ENCODE data around the gene ARSK. TPM values are rescaled to one million over a fixed set of nuclear protein-coding genes. Genes with fewer than 3 reads are reported as not detected.
"Not testable (repeated sequence)": the region's sequence is repeated elsewhere in the genome, so short reads cannot be mapped to it uniquely, and the experiment has no call there.

ARSK gene
- total RNA-seq, 1 experiment from 2014 or later = 11.4 TPM

DNA sequence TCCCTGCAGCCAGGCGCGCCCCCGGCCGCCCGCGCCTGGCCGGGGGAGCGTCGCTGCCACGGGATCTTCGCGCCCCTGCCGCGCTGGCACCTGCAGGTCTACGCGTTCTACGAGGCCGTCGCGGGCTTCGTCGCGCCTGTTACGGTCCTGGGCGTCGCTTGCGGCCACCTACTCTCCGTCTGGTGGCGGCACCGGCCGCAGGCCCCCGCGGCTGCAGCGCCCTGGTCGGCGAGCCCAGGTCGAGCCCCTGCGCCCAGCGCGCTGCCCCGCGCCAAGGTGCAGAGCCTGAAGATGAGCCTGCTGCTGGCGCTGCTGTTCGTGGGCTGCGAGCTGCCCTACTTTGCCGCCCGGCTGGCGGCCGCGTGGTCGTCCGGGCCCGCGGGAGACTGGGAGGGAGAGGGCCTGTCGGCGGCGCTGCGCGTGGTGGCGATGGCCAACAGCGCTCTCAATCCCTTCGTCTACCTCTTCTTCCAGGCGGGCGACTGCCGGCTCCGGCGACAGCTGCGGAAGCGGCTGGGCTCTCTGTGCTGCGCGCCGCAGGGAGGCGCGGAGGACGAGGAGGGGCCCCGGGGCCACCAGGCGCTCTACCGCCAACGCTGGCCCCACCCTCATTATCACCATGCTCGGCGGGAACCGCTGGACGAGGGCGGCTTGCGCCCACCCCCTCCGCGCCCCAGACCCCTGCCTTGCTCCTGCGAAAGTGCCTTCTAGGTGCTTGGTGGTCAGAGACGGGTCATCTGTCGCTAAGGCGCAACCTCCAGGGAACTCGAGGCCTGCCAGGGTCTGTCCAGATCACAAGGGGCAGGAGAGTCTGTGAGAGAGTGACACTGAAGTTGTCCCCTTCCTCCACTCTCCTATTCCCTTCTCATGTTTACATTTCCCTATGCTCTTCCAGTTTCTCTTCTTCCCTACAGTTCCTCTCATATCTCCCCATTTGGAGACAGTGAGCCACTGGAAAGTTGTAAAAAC, 66.3 kb downstream of the ARSK start:
- peak; percentile 10 for DNase-seq (ENCODE audit: low read depth)

DNA sequence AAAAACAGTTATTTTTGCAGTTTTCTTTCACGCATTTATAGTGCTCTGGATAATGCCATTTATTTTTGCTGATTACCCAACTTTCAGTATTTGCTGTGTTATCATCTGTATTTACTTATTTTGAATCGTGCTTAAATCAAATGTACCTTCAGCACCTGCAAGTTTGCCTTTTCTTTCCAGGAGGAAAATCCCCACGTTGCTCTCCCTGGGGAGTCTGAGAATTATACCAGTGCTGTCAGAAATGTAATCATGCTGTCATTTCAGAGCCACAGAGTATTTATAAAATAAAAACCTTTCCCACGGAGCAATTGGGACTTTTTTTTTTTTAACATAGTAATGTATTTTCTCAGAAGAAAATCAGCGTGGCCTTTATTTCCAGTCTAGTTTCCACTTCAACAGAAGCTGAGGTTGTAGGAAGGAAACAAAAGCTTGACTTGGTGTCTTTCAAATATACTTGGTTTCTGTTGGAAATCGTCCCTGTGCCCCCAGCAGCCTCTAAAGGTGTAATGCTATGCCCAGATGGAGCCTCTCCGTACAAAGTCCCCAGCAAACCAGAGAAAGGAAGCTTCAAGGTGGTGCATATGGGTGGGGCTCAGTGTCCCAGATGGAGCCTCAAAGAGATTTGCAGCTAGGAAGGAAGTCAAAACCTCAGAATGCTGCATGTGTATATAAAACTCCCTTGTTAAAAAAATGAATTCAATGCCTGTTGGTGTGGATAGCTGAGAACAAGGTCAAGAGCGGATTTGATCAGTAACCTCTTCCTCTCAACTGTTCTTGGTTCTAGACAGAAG, 67.1 kb downstream of the ARSK start:
- DNase-seq (ENCODE audit: low read depth) = no peak

- DNase-seq (ENCODE audit: low read depth) = no peak
Measured at GRCh38 chr5:95623706-95624105, 68.8 kb downstream of the ARSK start.

DNA sequence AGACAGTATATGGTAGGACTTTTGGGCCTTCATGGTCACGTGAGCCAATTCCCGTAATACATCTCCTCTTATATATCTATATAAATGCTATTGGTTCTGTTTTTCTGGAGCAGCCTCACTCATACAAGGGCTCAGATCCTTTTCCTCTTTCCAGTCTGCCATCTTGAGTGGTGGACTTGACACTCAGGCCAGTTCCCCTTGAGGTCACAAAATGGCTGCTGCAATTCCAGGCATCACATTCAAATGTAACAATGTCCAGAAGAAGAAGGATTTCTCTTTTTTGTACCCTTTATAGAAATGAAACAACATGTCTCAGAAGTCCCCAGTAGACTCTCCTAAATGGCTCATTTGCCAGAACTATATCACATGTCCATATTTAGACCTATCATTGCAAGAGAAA, 69.5 kb downstream of the ARSK start:
- DNase-seq (ENCODE audit: low read depth) = no peak

DNA sequence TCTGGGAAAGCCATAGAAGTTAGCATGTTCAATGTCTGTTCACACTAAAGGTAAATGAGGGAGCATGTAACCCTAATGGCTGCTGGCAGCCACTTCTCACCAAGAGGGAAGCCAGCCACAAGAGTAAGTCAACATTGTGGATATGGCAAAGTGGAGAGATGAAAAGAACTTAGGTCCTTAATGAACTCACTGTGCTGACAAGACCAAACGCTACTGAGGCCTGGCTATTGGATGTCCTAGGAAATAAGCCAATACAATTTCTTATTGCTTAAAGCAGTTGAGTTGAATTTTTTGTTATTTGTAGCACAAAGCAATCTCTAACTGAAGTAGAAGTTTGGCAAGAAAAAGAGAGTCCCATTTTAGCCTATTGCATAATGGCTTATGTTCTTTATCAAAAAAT, 71.8 kb downstream of the ARSK start:
- DNase-seq (ENCODE audit: low read depth) = no peak

DNA sequence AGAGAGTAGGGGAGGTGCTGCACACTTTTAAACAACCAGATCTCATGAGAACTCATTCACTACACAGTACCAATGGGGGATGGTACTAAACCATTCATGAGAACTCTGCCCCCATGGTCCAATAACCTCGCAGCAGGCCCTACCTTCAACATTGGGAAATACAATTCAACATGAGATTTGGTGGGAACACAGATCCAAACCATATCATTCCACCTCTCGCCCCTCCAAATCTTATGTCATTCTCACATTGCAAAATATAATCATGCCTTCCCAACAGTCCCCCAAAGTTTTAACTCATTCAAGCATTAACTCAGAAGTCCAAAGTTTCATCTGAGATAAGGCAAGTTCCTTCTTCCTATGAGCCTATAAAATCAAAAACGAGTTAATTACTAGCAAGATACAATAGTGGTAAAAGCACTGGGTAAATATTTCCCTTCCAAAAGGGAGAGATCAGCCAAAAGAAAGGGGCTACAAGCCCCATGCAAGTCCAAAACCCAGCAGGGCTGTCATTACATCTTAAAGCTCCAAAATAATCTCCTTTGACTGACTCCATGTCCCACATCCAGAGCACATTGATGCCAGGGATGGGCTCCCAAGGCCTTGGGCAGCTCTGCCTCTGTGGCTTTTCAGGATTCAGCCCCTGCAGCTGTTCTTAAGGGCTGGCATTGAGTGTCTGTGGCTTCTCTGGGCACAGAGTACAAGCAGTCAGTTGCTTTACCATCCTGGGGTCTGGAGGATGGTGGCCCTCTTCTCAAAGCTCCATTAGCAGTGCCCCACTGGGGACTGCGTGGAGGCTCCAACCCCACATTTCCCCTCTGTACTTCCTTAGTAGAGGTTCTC, 73.3 kb downstream of the ARSK start:
- DNase-seq (ENCODE audit: low read depth) = no peak

- DNase-seq (ENCODE audit: low read depth) = no peak
Measured at GRCh38 chr5:95628933-95629332, 74.0 kb downstream of the ARSK start.

- DNase-seq (ENCODE audit: low read depth) = no peak
Measured at GRCh38 chr5:95630394-95630917, 75.6 kb downstream of the ARSK start.

GRCh38 chr5:95631255-95631958, 76.5 kb downstream of the ARSK start:
- peak; percentile 77 for DNase-seq (ENCODE audit: low read depth)

DNA sequence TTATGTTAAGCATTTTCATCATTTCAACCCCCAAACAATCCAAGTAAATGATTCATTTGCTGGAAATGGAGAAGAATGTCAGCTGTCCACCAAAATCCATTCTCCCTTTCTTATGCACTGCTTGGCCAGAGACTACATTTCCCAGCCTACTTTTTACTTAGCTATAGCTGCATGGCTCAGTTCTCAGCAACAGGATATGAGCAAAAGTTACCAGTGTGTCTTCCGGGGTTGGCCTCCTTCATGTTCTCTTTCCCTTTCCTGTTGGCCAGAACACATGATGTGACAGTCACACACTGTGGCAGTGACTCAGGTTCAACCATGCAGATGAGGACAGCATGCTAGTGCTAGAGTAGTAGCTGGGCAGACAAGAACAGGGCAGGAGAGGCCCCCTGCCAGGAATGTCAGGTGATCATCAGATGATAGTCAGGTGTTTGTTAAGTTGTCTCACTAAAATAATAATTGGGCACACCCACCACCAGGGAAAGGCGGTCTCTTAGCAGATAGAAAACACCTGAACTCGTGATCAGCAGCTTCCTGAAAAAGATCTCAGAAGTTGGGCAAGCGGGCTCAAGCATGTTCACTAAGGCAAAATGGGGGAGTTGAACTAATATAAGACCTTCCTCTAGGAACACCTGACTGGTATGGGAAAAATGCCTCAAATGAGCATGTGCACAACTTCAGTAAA, 77.2 kb downstream of the ARSK start:
- peak; percentile 61 for DNase-seq (ENCODE audit: low read depth)

GRCh38 chr5:95632942-95633341, 78.0 kb downstream of the ARSK start:
- DNase-seq (ENCODE audit: low read depth) = not testable (repeated sequence)

GRCh38 chr5:95633671-95634070, 78.8 kb downstream of the ARSK start:
- DNase-seq (ENCODE audit: low read depth) = no peak

GRCh38 chr5:95634081-95634480, 79.2 kb downstream of the ARSK start:
- DNase-seq (ENCODE audit: low read depth) = no peak

DNA sequence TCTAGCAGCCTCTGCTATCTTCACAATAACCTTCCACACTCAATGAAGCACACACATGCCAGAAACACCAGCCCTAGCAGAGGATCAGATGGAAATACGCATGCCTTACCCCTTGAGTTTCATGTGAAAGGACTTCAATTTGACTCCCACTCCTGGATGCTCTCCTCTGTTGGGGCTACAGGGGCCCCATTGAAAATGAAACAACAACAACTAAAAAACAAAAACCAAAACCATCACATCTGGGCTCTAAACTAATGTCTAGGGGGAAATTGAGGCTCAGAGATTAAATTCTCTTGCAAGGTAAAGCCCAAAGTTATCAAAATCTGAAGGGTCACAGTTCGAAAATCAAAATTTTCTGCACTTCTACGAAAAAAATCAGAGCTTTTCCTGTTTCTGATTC, 83.7 kb downstream of the ARSK start:
- DNase-seq (ENCODE audit: low read depth) = no peak

DNA sequence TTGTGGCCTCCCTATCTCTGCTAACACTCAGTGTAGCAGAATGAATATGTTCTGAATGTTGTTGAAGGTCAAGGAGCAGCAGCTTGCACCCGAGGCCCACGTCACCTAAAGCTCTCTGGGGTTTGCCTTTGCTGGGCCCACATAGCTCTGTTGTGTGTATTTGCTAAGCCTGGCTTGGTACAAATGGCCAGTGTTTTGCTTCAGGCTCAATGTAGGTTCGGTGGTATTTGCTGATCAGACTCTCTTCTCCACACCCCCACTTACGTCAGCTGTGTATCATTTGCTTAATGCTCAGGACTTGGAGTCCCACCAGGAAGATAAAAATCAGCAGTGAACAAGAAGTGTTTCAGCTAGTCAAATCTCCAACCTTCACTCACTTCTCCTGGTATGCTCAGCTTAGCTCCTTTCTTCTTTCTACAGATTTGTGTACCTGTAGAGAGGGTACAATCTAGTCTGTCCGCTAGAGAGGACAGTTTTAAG, 86.9 kb downstream of the ARSK start:
- no peak for DNase-seq (ENCODE audit: low read depth)

GRCh38 chr5:95643152-95643551, 88.3 kb downstream of the ARSK start:
- DNase-seq (ENCODE audit: low read depth) = no peak

- peak; percentile 52 for DNase-seq (ENCODE audit: low read depth)
Measured at GRCh38 chr5:95644351-95645042, 89.6 kb downstream of the ARSK start.

GRCh38 chr5:95646226-95646568, 91.3 kb downstream of the ARSK start:
- not testable (repeated sequence) for DNase-seq (ENCODE audit: low read depth)

- peak; percentile 95 for DNase-seq (ENCODE audit: low read depth)
Measured at GRCh38 chr5:95646569-95647431, 91.9 kb downstream of the ARSK start, which contains the start of gene RFESD. TSS of gene RFESD (plus strand) at chr5:95646777. CDS start at chr5:95652272, 5,495 bp downstream.
